PFSK-1 (cell line): ENCODE measurements around the gene KIAA0825.

Experiments used
- SIN3A ChIP-seq: IDR thresholded peaks from 2 replicates; pipeline ENCODE4 v1.6.1; 2012; ENCODE audit warnings: mild to moderate bottlenecking, low read length, moderate library complexity, borderline replicate concordance; ENCODE audit not compliant: insufficient read depth
- TF ChIP-seq, protein P1 (sequence below), 2 experiments: IDR thresholded peaks; 2 replicates each; pipeline versions ENCODE4 v1.6.1 to v1.8.0; 2011 to 2012; ENCODE audit warnings: low read depth in 2 of 2, low read length in 2 of 2, control low read depth in 1 of 2, inconsistent platforms in 1 of 2, mild to moderate bottlenecking in 1 of 2, moderate library complexity in 1 of 2; ENCODE audit not compliant: insufficient read depth in 1 of 2

DNA sequence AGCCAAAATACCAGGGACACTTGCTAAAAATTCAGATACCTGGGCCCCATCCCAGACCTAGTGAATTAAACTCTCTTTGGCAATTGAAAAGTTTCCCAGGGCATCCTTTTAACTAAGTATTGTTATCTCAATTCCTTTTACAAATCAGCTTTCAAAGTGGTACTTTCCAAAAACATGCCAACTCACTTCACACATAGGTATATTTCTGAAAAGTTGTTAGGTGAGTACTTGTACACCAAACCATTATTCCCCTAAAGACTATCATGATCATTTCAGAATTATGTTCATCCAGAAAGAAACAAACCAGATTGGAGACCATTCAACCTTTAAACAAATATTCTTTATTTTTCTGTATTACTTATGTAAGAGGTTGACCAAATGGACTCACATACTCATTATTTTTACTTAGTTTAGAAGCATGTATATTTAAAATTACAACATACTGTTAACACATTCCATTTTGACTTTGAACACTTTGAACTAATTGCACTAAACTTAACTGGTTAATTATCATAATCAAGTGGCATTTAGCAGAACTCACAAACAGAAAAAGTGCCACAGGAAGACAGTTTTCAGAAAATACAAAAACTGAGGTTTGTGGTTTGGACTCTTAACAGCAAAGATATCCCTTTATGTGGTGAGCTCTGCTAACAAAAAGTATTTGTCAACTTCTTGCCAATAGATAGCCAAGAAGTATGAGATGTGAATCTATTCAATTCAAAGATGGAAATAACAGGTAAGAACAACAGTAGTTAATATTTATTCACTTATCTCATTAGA is 40.7 kb downstream of the KIAA0825 start:
- TF ChIP-seq, protein P1, sequence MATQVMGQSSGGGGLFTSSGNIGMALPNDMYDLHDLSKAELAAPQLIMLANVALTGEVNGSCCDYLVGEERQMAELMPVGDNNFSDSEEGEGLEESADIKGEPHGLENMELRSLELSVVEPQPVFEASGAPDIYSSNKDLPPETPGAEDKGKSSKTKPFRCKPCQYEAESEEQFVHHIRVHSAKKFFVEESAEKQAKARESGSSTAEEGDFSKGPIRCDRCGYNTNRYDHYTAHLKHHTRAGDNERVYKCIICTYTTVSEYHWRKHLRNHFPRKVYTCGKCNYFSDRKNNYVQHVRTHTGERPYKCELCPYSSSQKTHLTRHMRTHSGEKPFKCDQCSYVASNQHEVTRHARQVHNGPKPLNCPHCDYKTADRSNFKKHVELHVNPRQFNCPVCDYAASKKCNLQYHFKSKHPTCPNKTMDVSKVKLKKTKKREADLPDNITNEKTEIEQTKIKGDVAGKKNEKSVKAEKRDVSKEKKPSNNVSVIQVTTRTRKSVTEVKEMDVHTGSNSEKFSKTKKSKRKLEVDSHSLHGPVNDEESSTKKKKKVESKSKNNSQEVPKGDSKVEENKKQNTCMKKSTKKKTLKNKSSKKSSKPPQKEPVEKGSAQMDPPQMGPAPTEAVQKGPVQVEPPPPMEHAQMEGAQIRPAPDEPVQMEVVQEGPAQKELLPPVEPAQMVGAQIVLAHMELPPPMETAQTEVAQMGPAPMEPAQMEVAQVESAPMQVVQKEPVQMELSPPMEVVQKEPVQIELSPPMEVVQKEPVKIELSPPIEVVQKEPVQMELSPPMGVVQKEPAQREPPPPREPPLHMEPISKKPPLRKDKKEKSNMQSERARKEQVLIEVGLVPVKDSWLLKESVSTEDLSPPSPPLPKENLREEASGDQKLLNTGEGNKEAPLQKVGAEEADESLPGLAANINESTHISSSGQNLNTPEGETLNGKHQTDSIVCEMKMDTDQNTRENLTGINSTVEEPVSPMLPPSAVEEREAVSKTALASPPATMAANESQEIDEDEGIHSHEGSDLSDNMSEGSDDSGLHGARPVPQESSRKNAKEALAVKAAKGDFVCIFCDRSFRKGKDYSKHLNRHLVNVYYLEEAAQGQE (IDR thresholded peaks at IDR 0.05; ENCODE audit: insufficient read depth in 1 of 2, low read depth in 2 of 2, low read length in 2 of 2): no peak
- TF ChIP-seq SIN3A: no peak
